ENCODE measurements around the gene CEP72. TPM values are rescaled to one million over a fixed set of nuclear protein-coding genes. Genes with fewer than 3 reads are reported as not detected.
"Not testable (repeated sequence)": the region's sequence is repeated elsewhere in the genome, so short reads cannot be mapped to it uniquely, and the experiment has no call there.

CEP72 gene
- total RNA-seq, 1 donor = 3.5 TPM

DNA sequence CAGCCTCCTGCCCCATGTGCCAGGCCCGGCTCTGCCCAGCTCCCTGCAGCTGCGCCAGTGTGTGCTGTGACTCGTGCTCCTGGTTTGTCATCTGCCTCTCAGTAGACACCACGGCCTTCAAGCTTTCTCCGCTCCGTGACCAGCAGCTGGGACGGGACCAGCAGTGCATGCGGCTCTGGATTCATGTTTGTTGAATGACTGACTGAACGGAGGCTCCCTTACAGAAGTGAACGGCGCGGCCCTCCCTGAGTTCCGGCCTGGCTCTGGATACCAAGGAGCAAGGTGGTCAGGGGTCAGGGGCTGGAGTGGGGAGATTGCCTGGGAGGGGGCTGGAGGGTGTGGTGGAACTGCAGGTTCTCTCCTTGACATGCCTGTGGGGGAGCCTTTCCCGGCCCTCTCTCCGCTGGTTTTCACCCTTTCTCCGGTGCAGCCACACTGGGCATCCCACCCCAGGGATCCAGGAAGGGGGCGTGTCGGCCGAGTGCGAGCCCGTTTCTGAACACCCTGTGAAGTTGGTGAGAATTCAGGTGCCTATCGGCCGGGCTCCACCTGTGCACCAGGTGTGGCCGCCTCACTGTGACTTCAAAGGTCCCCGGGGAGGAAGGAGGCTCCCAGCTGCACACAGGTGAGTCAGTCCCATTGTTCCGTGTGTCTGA is 11.1 kb upstream of the CEP72 start:
- Histone ChIP-seq H3K4me1 (ENCODE audit: insufficient read depth, low read length) (no peaks in the 10 kb centered on the region), H3K27me3 (ENCODE audit: insufficient read depth, low read length) (peaks cover 20% of the 10 kb centered on the region), H3K9me3 (ENCODE audit: low read depth, low read length) (no peaks in the 10 kb centered on the region)

DNA sequence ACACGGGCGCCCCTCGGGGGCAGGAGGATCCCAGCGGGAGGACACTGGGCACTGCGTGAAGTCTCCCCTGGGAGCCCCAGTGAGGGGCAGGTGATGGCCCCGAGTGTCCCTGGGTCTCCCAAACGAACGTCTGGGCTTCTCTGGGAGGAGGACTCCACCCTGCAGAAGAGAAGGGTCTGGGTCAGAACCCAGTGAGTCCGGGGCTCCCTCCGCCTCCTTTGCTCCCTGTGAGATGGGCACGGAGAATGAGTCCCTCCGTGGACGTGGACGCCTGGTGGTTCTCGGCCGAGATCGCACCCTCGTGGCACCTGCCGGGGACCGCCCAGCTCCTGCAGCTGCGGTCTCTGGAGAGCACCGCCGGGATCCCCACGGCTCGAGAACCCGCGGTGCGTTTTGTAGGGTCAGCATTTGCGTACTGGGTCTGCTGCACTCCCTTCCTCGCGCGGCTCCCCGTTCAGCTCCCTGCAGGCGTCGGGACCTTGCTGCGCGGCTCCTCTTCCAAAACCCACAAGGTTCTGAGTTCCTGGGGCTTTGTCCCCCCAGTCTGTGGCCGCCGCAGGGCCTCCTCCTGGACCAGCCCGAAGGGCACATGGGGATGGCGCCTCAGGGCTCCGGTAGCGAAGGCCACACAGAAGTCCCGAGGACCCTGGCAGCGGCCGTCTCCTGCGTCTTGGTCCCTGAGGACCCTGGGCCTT is 10.2 kb upstream of the CEP72 start:
- Histone ChIP-seq H3K4me1 (ENCODE audit: insufficient read depth, low read length) (peaks cover under 1% of the 10 kb centered on the region), H3K9me3 (ENCODE audit: low read depth, low read length) (no peaks in the 10 kb centered on the region), H3K4me3 (ENCODE audit: low read length) (no peak overlapping the region), H3K27me3 (ENCODE audit: insufficient read depth, low read length) (peaks cover 15% of the 10 kb centered on the region)

More for the DNA sequence above, 11.1 kb upstream of the CEP72 start:
- no peak overlapping the region for H3K4me3 ChIP-seq (ENCODE audit: low read length)

DNA sequence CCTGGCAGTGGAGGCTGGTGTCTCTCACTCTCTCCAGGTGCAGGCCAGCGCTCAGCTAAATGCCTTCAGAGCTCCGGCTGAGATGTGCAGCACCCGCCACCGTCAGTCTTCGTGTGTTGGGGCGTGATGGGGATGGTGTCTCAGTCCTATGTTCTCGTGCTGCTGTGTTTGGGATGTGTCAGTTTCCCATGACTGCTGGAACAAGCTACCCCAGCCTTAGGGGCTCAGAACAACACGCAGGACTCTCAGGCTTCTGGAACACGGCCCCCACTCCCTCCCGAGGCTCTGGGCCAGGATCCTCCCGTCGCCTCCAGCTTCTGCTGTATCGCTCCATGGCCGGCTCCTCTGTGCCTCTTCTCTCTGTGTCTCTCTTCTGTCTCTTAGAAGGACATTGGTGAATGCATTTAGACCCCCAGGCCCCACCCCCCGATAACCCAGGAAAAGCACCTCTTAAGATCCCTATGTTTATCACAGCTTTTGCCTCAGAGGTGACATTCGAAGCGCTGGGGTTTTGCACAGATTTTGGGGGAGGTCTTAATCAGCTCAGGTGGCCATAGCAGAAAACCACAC is 9.6 kb upstream of the CEP72 start:
- Histone ChIP-seq H3K4me1 (ENCODE audit: insufficient read depth, low read length) (peaks cover 7% of the 10 kb centered on the region), H3K4me3 (ENCODE audit: low read length) (no peak overlapping the region), H3K9me3 (ENCODE audit: low read depth, low read length) (no peaks in the 10 kb centered on the region), H3K27me3 (ENCODE audit: insufficient read depth, low read length) (peaks cover 12% of the 10 kb centered on the region)

DNA sequence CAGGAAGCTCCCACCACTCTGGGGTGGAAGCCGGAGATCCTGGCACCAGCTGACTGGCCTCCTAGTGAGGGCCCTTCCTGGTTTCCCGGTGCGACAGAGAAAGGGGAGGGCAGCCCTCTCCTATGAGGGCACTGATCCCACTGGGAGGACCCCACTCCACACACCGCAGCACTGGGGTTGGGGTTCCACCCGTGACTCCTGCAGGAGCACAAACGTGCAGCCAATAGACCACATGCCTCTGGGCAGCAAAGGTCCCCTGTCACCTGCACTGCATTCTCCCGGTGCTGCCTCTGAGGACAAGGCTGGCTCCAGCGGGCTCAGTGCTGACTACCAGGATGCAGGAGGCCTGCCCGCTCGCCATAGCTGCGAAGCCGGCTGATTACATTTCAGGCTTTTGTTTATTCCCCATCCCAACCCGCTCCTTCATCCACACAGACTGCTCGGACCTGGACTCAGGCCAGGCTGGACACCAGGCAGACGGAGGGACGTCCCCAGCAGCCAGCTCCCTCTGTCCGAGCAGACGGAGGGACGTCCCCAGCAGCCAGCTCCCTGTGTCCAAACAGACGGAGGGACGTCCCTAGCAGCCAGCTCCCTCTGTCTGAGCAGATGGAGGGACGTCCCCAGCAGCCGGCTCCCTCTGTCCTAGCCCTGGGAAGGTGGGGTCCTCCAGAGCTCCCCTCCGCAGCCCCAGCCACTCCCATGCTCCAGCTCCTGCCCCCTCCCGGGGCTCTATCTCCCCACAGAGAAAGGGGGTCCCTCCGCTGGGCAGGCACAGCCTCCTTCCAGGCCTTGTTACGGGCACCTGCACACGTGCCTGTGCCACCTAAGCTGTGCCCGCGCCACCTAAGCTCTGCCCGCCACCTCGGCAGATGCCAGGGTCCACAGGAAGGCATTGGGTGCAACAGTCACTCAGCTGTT is 8.8 kb upstream of the CEP72 start:
- no peaks in the 10 kb centered on the region for H3K9me3 ChIP-seq (ENCODE audit: low read depth, low read length)
- no peak overlapping the region for H3K4me3 ChIP-seq (ENCODE audit: low read length)
- H3K4me1 ChIP-seq (ENCODE audit: insufficient read depth, low read length) = peaks cover 9% of the 10 kb centered on the region
- H3K27me3 ChIP-seq (ENCODE audit: insufficient read depth, low read length) = peaks cover 4% of the 10 kb centered on the region

DNA sequence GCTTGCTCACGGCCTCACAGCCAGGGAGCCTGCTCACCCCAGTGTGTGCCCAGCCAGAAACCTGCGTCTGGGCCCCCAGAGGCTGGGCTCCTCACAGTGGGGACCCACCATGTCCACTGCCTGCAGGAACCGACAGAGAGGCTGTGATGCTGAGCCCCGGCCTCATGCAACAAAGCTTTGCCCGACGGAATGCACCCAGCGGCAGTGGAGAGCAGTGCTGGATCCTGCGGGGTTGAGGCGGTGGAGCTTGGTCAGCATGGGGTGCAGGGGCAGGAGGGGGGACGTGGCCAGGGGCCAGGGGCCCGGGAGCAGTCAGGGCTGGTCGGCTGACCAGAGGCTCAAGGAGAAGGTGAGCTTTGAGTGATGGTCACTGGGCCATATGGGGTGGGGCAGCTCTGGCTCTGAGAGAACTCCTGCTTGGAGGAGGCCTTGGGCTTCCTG is 7.7 kb upstream of the CEP72 start:
- H3K9me3 ChIP-seq (ENCODE audit: low read depth, low read length) = no peaks in the 10 kb centered on the region
- H3K4me1 ChIP-seq (ENCODE audit: insufficient read depth, low read length) = peaks cover 9% of the 10 kb centered on the region
- H3K4me3 ChIP-seq (ENCODE audit: low read length) = no peak overlapping the region
- H3K27me3 ChIP-seq (ENCODE audit: insufficient read depth, low read length) = no peaks in the 10 kb centered on the region

DNA sequence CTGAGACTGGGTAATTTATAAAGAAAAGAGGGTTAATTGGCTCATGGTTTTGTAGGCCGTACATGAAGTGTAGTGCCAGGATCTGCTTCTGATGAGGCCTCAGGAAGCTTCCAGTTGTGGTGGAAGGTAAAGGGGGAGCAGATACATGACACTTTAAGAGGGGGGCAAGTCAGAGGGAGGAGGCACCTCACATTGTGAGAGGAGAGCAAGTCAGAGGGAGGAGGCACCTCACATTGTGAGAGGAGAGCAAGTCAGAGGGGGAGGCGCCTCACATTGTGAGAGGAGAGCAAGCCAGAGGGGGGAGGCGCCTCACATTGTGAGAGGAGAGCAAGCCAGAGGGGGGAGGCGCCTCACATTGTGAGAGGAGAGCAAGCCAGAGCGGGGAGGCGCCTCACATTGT is 7.0 kb upstream of the CEP72 start:
- not testable (repeated sequence) for H3K9me3 ChIP-seq (ENCODE audit: low read depth, low read length); H3K4me3 ChIP-seq (ENCODE audit: low read length); H3K27me3 ChIP-seq (ENCODE audit: insufficient read depth, low read length); H3K4me1 ChIP-seq (ENCODE audit: insufficient read depth, low read length)

DNA sequence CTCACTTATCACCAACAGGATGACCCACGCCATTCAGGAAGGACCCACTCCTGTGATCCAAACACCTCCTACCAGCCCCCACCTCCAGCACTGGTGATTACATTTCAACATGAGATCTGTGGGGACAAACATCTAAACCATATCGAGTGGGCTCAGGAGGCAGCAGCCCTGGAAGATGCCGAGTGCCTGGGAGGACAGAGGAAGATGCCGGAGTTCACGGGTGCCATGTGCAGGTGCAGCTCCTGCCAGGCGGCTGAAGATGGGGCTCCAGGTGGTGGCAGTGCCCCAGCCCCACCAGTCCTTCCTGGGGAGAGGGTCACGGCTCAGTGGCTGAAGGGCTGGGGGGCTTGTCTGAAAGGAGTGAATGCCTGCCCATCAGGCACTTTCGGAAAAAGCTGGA is 6.1 kb upstream of the CEP72 start:
- H3K27me3 ChIP-seq (ENCODE audit: insufficient read depth, low read length) = no peaks in the 10 kb centered on the region
- H3K4me1 ChIP-seq (ENCODE audit: insufficient read depth, low read length) = peaks cover 9% of the 10 kb centered on the region
- H3K9me3 ChIP-seq (ENCODE audit: low read depth, low read length) = no peaks in the 10 kb centered on the region
- no peak overlapping the region for H3K4me3 ChIP-seq (ENCODE audit: low read length)

DNA sequence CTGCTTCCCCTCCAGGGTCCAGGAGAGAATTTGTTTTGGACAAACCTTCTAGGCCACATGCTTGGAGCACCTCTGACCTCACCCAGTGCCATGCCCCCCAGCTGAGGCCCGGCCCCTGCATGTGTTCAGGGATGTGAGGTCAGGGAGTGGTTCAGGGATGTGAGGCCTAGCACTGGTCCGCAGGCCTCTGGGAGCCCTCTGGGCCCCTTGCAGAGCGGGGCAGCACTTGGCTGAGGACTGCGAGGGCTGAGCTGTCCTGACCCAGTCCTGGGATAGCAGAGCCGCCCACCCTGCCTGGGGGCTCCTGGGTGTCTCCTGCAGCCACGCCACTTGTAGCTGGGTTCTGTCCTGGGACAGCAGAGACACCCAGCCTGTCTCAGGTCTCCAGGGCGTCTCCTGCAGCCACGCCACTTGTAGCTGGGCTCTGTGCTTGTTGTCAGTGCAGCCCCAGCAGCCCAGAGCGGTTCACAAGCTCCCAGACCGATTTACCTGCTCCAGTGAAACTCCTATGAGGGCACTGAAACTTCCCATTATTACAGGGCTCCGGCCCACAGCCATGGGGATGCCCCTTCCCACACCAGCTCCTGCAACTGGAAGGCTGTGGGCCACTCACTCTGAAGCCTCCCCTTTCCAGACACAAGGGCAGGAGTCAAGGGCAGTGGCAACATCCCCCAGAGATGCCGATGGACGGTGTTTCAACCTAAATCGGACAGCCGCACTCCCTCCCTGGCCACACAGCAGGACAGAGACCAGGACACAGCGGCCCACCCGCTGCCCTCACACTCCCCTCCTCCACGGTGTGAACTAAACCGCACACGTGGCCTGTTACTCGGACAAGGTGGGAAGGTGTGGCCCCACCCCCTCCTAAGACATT is 5.4 kb upstream of the CEP72 start:
- Histone ChIP-seq H3K4me1 (ENCODE audit: insufficient read depth, low read length) (peaks cover 14% of the 10 kb centered on the region), H3K4me3 (ENCODE audit: low read length) (no peak overlapping the region), H3K27me3 (ENCODE audit: insufficient read depth, low read length) (no peaks in the 10 kb centered on the region), H3K9me3 (ENCODE audit: low read depth, low read length) (no peaks in the 10 kb centered on the region)

DNA sequence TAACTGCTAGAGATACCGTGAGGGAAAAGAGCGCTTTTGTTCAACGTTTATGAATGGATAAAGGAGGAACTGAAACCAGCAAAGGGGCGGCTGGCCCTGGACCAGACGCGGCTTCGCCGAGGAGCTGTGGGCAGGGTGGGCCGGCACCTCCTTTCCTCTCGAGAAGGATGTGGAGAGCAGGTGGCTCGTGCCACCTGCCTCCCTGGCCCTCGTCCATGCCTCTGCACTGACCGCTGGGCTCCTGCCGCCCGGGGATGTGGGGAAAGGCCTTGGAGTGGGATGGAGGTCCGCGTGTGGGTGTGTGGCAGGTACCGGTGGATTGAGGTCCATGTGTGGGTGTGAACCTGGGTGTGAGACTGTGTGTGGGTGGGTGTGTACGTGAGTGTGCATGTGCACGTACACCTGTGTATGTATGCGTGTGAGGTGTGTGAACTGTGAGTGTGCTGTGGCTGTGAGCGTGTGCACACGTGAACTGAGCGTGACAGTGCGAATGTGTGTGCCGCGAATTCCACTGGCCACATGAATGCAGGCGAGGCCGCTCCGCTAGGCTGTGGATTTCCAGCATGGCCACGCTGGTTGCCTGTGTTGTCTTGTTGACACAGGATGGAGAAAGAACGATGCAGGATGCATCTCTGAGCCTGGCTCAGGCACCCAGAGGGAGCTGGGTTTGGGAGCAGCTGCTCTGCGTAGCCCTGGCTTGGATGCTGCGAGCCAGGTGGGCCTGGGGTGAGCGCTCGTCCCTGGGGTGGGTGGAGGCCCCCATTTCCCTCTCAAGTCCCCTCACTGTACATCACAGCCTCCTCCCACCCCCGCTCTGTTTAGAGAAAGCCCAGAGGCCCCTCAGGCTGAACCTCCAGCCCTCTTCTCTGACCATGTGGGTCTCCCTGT is 4.4 kb upstream of the CEP72 start:
- H3K4me1 ChIP-seq (ENCODE audit: insufficient read depth, low read length) = peaks cover 17% of the 10 kb centered on the region
- H3K4me3 ChIP-seq (ENCODE audit: low read length) = no peak overlapping the region
- no peaks in the 10 kb centered on the region for H3K27me3 ChIP-seq (ENCODE audit: insufficient read depth, low read length)
- H3K9me3 ChIP-seq (ENCODE audit: low read depth, low read length) = no peaks in the 10 kb centered on the region

DNA sequence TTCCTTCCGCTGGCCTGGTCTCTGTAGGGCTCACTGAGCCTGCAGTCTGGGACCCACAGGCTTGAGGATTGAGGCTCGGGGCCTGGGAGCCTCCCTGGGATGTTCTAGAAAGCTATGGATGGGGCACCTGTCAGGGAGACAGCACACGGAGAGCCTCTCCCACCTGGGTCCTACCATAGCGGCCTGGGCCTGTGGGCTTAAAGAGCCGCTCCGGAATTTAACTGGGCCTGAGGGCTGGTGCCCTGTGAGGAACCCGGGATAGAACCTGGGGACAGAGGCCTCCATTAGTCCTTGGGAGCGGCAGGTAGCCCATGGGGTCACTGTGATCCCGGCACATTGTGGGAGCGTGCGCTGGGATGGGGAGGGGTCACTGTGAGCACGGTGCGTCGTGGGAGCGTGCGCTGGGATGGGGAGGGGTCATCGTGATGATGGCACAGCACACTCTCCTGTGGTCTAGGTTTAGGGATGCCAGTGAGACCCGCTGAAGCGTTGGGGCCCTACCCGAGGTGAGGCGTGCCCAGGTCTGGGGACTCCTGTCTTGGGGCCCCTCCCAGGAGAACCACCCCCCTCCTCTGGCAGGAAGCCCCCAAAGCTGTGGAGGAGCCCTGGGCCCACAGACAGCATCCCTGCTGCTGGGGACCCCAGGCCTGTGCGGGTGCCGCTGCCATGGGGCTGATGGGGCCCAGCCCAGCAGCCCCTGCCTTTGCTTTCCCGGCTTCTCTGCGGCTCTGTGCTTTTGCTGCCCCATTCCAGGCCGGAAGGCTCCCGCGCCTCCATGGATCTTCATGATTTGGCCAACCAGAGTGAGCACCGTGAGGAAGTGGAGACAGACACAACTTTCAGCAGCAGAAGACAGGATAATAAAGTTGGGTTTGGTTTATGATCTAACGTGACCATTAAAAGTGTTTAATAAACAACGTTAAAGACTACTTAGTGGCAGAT is 3.4 kb upstream of the CEP72 start:
- H3K4me3 ChIP-seq (ENCODE audit: low read length) = no peak overlapping the region
- no peaks in the 10 kb centered on the region for H3K27me3 ChIP-seq (ENCODE audit: insufficient read depth, low read length)
- no peaks in the 10 kb centered on the region for H3K9me3 ChIP-seq (ENCODE audit: low read depth, low read length)
- peaks cover 22% of the 10 kb centered on the region for H3K4me1 ChIP-seq (ENCODE audit: insufficient read depth, low read length)

DNA sequence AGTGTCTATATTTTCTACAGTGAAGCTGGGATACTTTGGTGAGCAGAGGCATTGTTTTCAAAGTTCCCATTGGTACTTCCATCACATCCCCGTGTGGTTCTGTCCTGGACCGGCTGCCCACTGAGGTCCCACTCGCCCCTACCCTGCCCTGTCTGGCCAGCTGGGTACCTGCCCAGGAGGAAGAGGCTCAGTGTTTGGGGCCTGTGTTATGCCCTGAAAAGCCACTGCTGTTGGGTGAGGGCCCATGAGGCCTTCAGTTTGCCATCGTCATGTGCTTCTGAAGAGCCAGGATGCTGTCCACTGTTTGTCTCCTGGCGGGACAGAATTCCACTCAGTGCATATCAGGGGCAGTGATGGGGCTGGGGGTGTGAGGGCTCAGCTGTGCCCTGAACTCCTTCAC is 2.6 kb upstream of the CEP72 start:
- Histone ChIP-seq H3K9me3 (ENCODE audit: low read depth, low read length) (no peaks in the 10 kb centered on the region), H3K4me3 (ENCODE audit: low read length) (no peak overlapping the region), H3K4me1 (ENCODE audit: insufficient read depth, low read length) (peaks cover 22% of the 10 kb centered on the region), H3K27me3 (ENCODE audit: insufficient read depth, low read length) (no peaks in the 10 kb centered on the region)

DNA sequence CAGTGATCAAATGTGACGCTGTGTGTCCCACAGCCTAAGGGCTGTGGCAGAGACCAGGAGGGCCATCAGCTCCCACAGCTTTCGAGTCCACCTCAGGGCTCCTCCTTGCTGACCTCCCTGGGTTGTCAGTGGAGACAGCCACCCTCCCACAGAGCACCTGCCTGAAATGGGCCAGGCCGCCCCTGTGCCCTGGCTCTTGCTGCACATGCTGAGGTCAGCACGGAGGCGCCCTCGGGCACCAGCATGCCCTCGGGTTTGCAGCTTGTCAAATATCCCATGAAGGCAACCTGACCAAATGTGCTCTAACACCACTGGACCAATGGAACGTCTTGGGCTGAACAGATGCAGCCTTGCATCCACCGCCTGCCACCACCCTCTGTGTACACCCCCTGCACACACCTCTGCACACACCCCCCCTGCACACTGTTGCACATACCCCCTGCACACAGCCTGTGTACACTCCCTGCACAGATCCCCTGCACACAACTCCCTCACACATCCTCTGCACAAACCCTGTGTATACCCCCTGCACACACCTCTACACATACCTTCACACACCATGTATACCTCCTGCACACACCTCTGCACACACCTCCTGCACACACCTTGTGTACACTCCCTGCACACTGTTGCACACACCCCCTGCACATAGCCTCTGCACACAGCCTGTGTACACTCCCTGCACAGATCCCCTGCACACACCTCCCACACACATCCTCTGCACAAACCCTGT is 2.0 kb upstream of the CEP72 start:
- peaks cover 22% of the 10 kb centered on the region for H3K4me1 ChIP-seq (ENCODE audit: insufficient read depth, low read length)
- H3K4me3 ChIP-seq (ENCODE audit: low read length) = no peak overlapping the region
- H3K27me3 ChIP-seq (ENCODE audit: insufficient read depth, low read length) = no peaks in the 10 kb centered on the region
- H3K9me3 ChIP-seq (ENCODE audit: low read depth, low read length) = no peaks in the 10 kb centered on the region
